ENCODE measurements around the gene GNPTAB. TPM values are rescaled to one million over a fixed set of nuclear protein-coding genes. Genes with fewer than 3 reads are reported as not detected.

The GNPTAB gene
- total and polyA plus RNA-seq, 2 donors (not counting 1 experiment from before 2014, with no cell fraction given), result 10.4 to 79.4 TPM

- no peak overlapping the region for H3K4me3 ChIP-seq (ENCODE audit: control extremely low read depth in 1 of 5, extremely low read depth in 1 of 5, insufficient read depth in 1 of 5, low read depth in 2 of 5, low read length in 4 of 5)
- no peak overlapping the region for H2AFZ ChIP-seq (ENCODE audit: insufficient read depth, low read depth, low read length, poor library complexity, severe bottlenecking)
- WGBS (ENCODE audit: insufficient coverage), result no CpG with 5 or more reads among the region's 2 CpGs
- no peaks in the 10 kb centered on the region for H3K9me3 ChIP-seq (ENCODE audit: control extremely low read depth in 1 of 3, control insufficient read depth in 2 of 3, insufficient read depth in 1 of 3, low read length in 2 of 3)
- DNase-seq (no peak), ATAC-seq (ENCODE audit: low read depth) (no peak)
- ChIA-PET CTCF (interaction anchor here (1.1 to 1.7 kb wide), 3 partner anchors 8 to 56 kb away, joined by 3 to 6 read pairs (median 4); no protein-coding TSS in a partner anchor), POLR2A (no interaction called here)
- H3K27me3 Mint-ChIP-seq, result no peaks in the 10 kb centered on the region
- no peak for TF ChIP-seq CTCF (IDR thresholded peaks at IDR 0.05)
- TF ChIP-seq EZH2 (IDR thresholded peaks at IDR 0.05; ENCODE audit: borderline replicate concordance, insufficient read depth, low read depth, low read length, poor library complexity, severe bottlenecking), result no peak
- no peaks in the 10 kb centered on the region for H3K9me3 Mint-ChIP-seq (ENCODE audit: insufficient read depth)
- H3K36me3 ChIP-seq (replicated peaks in 1 of 2; ENCODE audit: control extremely low read depth in 1 of 2, control insufficient read depth in 1 of 2, extremely low read depth in 1 of 2, insufficient read depth in 2 of 2, low read length in 1 of 2), result peaks cover 1 to 7% of the 10 kb centered on the region in 2 experiments
- peaks cover 18% of the 10 kb centered on the region for H3K4me1 Mint-ChIP-seq
- no peaks in the 10 kb centered on the region for H3K27me3 ChIP-seq (replicated peaks in 1 of 4; ENCODE audit: control extremely low read depth in 1 of 4, control insufficient read depth in 3 of 4, insufficient read depth in 4 of 4, low read length in 3 of 4)
- H3K27ac Mint-ChIP-seq, result no peak overlapping the region
- H3K4me3 Mint-ChIP-seq, result no peak overlapping the region
- no peak overlapping the region for H3K27ac ChIP-seq (ENCODE audit: low read length in 2 of 2)
- H4K20me1 ChIP-seq (ENCODE audit: control insufficient read depth, insufficient read depth, low read length, poor library complexity, severe bottlenecking), result no peaks in the 10 kb centered on the region
- H3K4me1 ChIP-seq (ENCODE audit: control insufficient read depth in 2 of 2, insufficient read depth in 2 of 2, low read length in 2 of 2), result peaks cover 5 to 7% of the 10 kb centered on the region in 2 donors
- no peak overlapping the region for H3K9ac ChIP-seq (ENCODE audit: low read length)
- H3K4me2 ChIP-seq (replicated peaks; ENCODE audit: low read depth, low read length, poor library complexity, severe bottlenecking), result no peak overlapping the region
- no peaks in the 10 kb centered on the region for H3K79me2 ChIP-seq (ENCODE audit: control insufficient read depth, insufficient read depth, low read length)
- intact Hi-C loops (cut with micrococcal nuclease), result no loop called here
These were observed 46.9 kb downstream of the GNPTAB start for GRCh38 chr12:101783838-101784237.

- Histone ChIP-seq H3K36me3 (replicated peaks in 1 of 2; ENCODE audit: control extremely low read depth in 1 of 2, control insufficient read depth in 1 of 2, extremely low read depth in 1 of 2, insufficient read depth in 2 of 2, low read length in 1 of 2) (peaks cover 1 to 6% of the 10 kb centered on the region in 2 experiments), H3K27me3 (replicated peaks in 1 of 4; ENCODE audit: control extremely low read depth in 1 of 4, control insufficient read depth in 3 of 4, insufficient read depth in 4 of 4, low read length in 3 of 4) (no peaks in the 10 kb centered on the region), H3K4me2 (replicated peaks; ENCODE audit: low read depth, low read length, poor library complexity, severe bottlenecking) (no peak overlapping the region), H3K79me2 (ENCODE audit: control insufficient read depth, insufficient read depth, low read length) (no peaks in the 10 kb centered on the region), H3K9ac (ENCODE audit: low read length) (no peak overlapping the region), H4K20me1 (ENCODE audit: control insufficient read depth, insufficient read depth, low read length, poor library complexity, severe bottlenecking) (no peaks in the 10 kb centered on the region), H3K9me3 (ENCODE audit: control extremely low read depth in 1 of 3, control insufficient read depth in 2 of 3, insufficient read depth in 1 of 3, low read length in 2 of 3) (no peaks in the 10 kb centered on the region), H3K4me3 (ENCODE audit: control extremely low read depth in 1 of 5, extremely low read depth in 1 of 5, insufficient read depth in 1 of 5, low read depth in 2 of 5, low read length in 4 of 5) (no peak overlapping the region), H2AFZ (ENCODE audit: insufficient read depth, low read depth, low read length, poor library complexity, severe bottlenecking) (no peak overlapping the region), H3K27ac (ENCODE audit: low read length in 2 of 2) (no peak overlapping the region), H3K4me1 (ENCODE audit: control insufficient read depth in 2 of 2, insufficient read depth in 2 of 2, low read length in 2 of 2) (peaks cover 5 to 7% of the 10 kb centered on the region in 2 donors)
- TF ChIP-seq CTCF (IDR thresholded peaks at IDR 0.05) (no peak), EZH2 (IDR thresholded peaks at IDR 0.05; ENCODE audit: borderline replicate concordance, insufficient read depth, low read depth, low read length, poor library complexity, severe bottlenecking) (no peak)
- POLR2A ChIA-PET, result no interaction called here
- Mint-ChIP-seq H3K4me1 (peaks cover 18% of the 10 kb centered on the region), H3K4me3 (no peak overlapping the region), H3K9me3 (ENCODE audit: insufficient read depth) (no peaks in the 10 kb centered on the region), H3K27me3 (no peaks in the 10 kb centered on the region), H3K27ac (no peak overlapping the region)
- WGBS (ENCODE audit: insufficient coverage), result 32% methylated on average over 2 of the region's 2 CpGs
- no peak for ATAC-seq (ENCODE audit: low read depth)
- no peak for DNase-seq
- intact Hi-C loops (cut with micrococcal nuclease), result no loop called here
- CTCF ChIA-PET, result no interaction called here
These were observed 47.6 kb downstream of the GNPTAB start for GRCh38 chr12:101783150-101783549.
